HCT116 (cell line): ENCODE data around the gene SGTB. TPM values are rescaled to one million over a fixed set of nuclear protein-coding genes. Genes with fewer than 3 reads are reported as not detected.

Experiments used
- ATAC-seq: fragments of 200-7000 bp; cut with Tn5 transposase; 2 replicates; pipeline ENCODE4 v1.9.1; 2020; ENCODE audit warnings: mild to moderate bottlenecking, moderate library complexity
- BruUV-seq: library from RNA; stranded (reverse); fragments of 400-500 nt; replicated peaks from 2 replicates; lab custom pipeline; 2021; lab: Mats Ljungman, UMichigan
- CTCF ChIA-PET: fragments of 300-600 bp; sonication (Branson Sonifier 250); formaldehyde crosslinking; loops from one replicate; lab custom pipeline; 2021; ENCODE audit warnings: antibody characterized with exemption; lab: Charles Lee
- POLR2A ChIA-PET: fragments of 300-600, 350-600 bp; sonication (Branson Sonifier 250); formaldehyde crosslinking; loops from one replicate; lab custom pipeline; 2021; ENCODE audit warnings: antibody characterized with exemption; lab: Charles Lee
- RAD21 ChIA-PET, 2 experiments: fragments of 300-600 bp; sonication (Branson Sonifier 250); formaldehyde crosslinking; loops; one replicate each; lab custom pipeline; 2023; ENCODE audit warnings: low total read pairs in 2 of 2; ENCODE audit not compliant: uncharacterized antibody in 2 of 2, unreplicated experiment in 2 of 2, low non-redundant PET in 1 of 2; lab: Charles Lee
- DNase-seq: peaks from one replicate; pipeline ENCODE4 v3.0.0-alpha.2; 2010; ENCODE audit warnings: low read depth, low spot score
- H2AFZ ChIP-seq: fragments of 200-600 bp; shearing (Covaris generic), sonication (generic); 2 replicates; pipeline ENCODE4 v1.6.1; 2017; ENCODE audit warnings: low read depth, mixed run types, mixed read lengths, antibody characterized with exemption, low read length; ENCODE audit not compliant: poor library complexity, severe bottlenecking
- H3K27ac ChIP-seq: 2 replicates; pipeline ENCODE4 v1.5.1; 2012; ENCODE audit warnings: low read depth, low read length
- H3K27me3 ChIP-seq: fragments of 200-600 bp; sonication (generic); 2 replicates; pipeline ENCODE4 v1.6.1; 2016; ENCODE audit warnings: mixed run types, low read length, mixed read lengths; ENCODE audit not compliant: insufficient read depth
- H3K36me3 ChIP-seq, 2 experiments: fragments of 200-500 bp in 1 of 2; fragments of 200-600 bp in 1 of 2; sonication (Bioruptor generic) in 1 of 2; sonication (generic) in 1 of 2; 2 replicates each; pipeline versions ENCODE4 v1.5.1 to v1.6.1; 2014 to 2016; ENCODE audit warnings: low read length in 2 of 2, inconsistent platforms in 1 of 2, mixed read lengths in 1 of 2, mixed run types in 1 of 2; ENCODE audit not compliant: insufficient read depth in 2 of 2, control insufficient read depth in 1 of 2
- H3K4me1 ChIP-seq, 2 experiments: fragments of 200-600 bp in 1 of 2; sonication (generic) in 1 of 2; 2 replicates each; pipeline versions ENCODE4 v1.5.1 to v1.6.1; 2012 to 2017; ENCODE audit warnings: low read length in 2 of 2, inconsistent platforms in 1 of 2, mild to moderate bottlenecking in 1 of 2, mixed read lengths in 1 of 2, mixed run types in 1 of 2, moderate library complexity in 1 of 2; ENCODE audit not compliant: insufficient read depth in 2 of 2, control insufficient read depth in 1 of 2
- H3K4me2 ChIP-seq: fragments of 200-600 bp; sonication (generic); 2 replicates; pipeline ENCODE4 v1.6.1; 2017; ENCODE audit warnings: mixed run types, low read length, mixed read lengths
- H3K4me3 ChIP-seq, 2 experiments: fragments of 200-600 bp in 1 of 2; sonication (generic) in 1 of 2; replicated peaks in 1 of 2; 2 replicates each; pipeline ENCODE4 v1.5.1; 2011 to 2016; ENCODE audit warnings: low read length in 2 of 2, control low read depth in 1 of 2, low read depth in 1 of 2, mild to moderate bottlenecking in 1 of 2, mixed read lengths in 1 of 2, mixed run types in 1 of 2
- H3K79me2 ChIP-seq: fragments of 200-600 bp; sonication (generic); 2 replicates; pipeline ENCODE4 v1.6.1; 2017; ENCODE audit warnings: mild to moderate bottlenecking, mixed run types, low read length, moderate library complexity, mixed read lengths; ENCODE audit not compliant: insufficient read depth
- H3K9ac ChIP-seq: fragments of 200-600 bp; sonication (generic); 2 replicates; pipeline ENCODE4 v1.6.1; 2016; ENCODE audit warnings: low read length, mixed read lengths
- H3K9me2 ChIP-seq: fragments of 200-600 bp; sonication (generic), shearing (Covaris generic); 2 replicates; pipeline ENCODE4 v1.6.1; 2017; ENCODE audit warnings: mixed run types, mild to moderate bottlenecking, moderate library complexity; ENCODE audit not compliant: insufficient read depth
- H3K9me3 ChIP-seq, 2 experiments: fragments of 200-500 bp in 1 of 2; fragments of 200-600 bp in 1 of 2; sonication (Bioruptor generic) in 1 of 2; sonication (generic) in 1 of 2; 2 replicates each; pipeline ENCODE4 v1.6.1; 2014 to 2017; ENCODE audit warnings: low read length in 2 of 2, mixed read lengths in 2 of 2, inconsistent platforms in 1 of 2, low read depth in 1 of 2, mild to moderate bottlenecking in 1 of 2, mixed run types in 1 of 2, moderate library complexity in 1 of 2; ENCODE audit not compliant: control insufficient read depth in 1 of 2, insufficient read depth in 1 of 2
- H4K20me1 ChIP-seq: fragments of 200-600 bp; sonication (generic), shearing (Covaris generic); 2 replicates; pipeline ENCODE4 v1.6.1; 2017; ENCODE audit warnings: mixed run types, mild to moderate bottlenecking, moderate library complexity; ENCODE audit not compliant: insufficient read depth
- CBX3 ChIP-seq: IDR thresholded peaks from 2 replicates; pipeline ENCODE4 v1.6.1; 2012; ENCODE audit warnings: low read depth
- EGR1 ChIP-seq: IDR thresholded peaks from 2 replicates; pipeline ENCODE4 v1.6.1; 2012; ENCODE audit warnings: low read depth
- ELF1 ChIP-seq: IDR thresholded peaks from 2 replicates; pipeline ENCODE4 v1.6.1; 2012; ENCODE audit warnings: low read depth, borderline replicate concordance
- EZH2 ChIP-seq: fragments of 200-600 bp; sonication (generic); IDR thresholded peaks from 2 replicates; pipeline ENCODE4 v1.6.1; 2017; ENCODE audit warnings: antibody characterized with exemption, mixed run types
- EZH2phosphoT487 ChIP-seq: fragments of 200-600 bp; IDR thresholded peaks from 2 replicates; pipeline ENCODE4 v1.6.1; 2018; ENCODE audit warnings: antibody characterized with exemption, borderline replicate concordance
- FOSL1 ChIP-seq: IDR thresholded peaks from 2 replicates; pipeline ENCODE4 v1.6.1; 2012; ENCODE audit warnings: low read depth
- POLR2A ChIP-seq: IDR thresholded peaks from 2 replicates; pipeline ENCODE4 v1.7.0; 2011; ENCODE audit warnings: borderline replicate concordance; ENCODE audit not compliant: insufficient read depth, insufficient read length; ENCODE audit errors: extremely low read depth
- POLR2AphosphoS5 ChIP-seq: IDR thresholded peaks from 2 replicates; pipeline ENCODE4 v1.6.1; 2011; ENCODE audit warnings: mild to moderate bottlenecking, low read depth, low read length, moderate library complexity
- RAD21 ChIP-seq: IDR thresholded peaks from 2 replicates; pipeline ENCODE4 v1.6.1; 2012; ENCODE audit warnings: low read depth, mild to moderate bottlenecking
- SIN3A ChIP-seq: IDR thresholded peaks from 2 replicates; pipeline ENCODE4 v1.6.1; 2012; ENCODE audit warnings: low read depth
- SRF ChIP-seq: IDR thresholded peaks from 2 replicates; pipeline ENCODE4 v1.6.1; 2012; ENCODE audit warnings: low read depth
- TCF7L2 ChIP-seq: IDR thresholded peaks from 2 replicates; pipeline ENCODE4 v1.7.0; 2011; ENCODE audit warnings: borderline replicate concordance, inconsistent platforms; ENCODE audit not compliant: insufficient read depth, insufficient read length; ENCODE audit errors: extremely low read depth
- YY1 ChIP-seq: IDR thresholded peaks from 2 replicates; pipeline ENCODE4 v1.6.1; 2011; ENCODE audit warnings: low read length, low read depth, moderate library complexity, mild to moderate bottlenecking; ENCODE audit not compliant: insufficient replicate concordance; ENCODE audit errors: extremely low read depth
- ZFX ChIP-seq: fragments of 450-650 bp; IDR thresholded peaks from 2 replicates; pipeline ENCODE4 v1.6.1; 2017
- ZNF274 ChIP-seq: fragments of 200-500 bp; sonication (Bioruptor generic); IDR thresholded peaks from 2 replicates; pipeline ENCODE4 v1.6.1; 2014; ENCODE audit warnings: mild to moderate bottlenecking, low read depth, low read length, inconsistent platforms
- intact Hi-C: fragments of 100-400 bp; cut with micrococcal nuclease; formaldehyde crosslinking; loops from 2 replicates; pipeline ENCODE4 v1.10.0; 2022
- total RNA-seq: library from RNA; stranded (reverse); gene quantifications from one replicate; pipeline ENCODE4 v1.2.1, GENCODE V29; 2021; ENCODE audit not compliant: unreplicated experiment
- TF ChIP-seq, protein P1 (sequence below): IDR thresholded peaks from 2 replicates; pipeline ENCODE4 v1.6.1; 2012; ENCODE audit warnings: low read depth
- TF ChIP-seq, protein P2 (sequence below): IDR thresholded peaks from 2 replicates; pipeline ENCODE4 v1.6.1; 2012

Gene SGTB
- total RNA-seq, 1 experiment from 2014 or later, result 12.6 TPM

DNA sequence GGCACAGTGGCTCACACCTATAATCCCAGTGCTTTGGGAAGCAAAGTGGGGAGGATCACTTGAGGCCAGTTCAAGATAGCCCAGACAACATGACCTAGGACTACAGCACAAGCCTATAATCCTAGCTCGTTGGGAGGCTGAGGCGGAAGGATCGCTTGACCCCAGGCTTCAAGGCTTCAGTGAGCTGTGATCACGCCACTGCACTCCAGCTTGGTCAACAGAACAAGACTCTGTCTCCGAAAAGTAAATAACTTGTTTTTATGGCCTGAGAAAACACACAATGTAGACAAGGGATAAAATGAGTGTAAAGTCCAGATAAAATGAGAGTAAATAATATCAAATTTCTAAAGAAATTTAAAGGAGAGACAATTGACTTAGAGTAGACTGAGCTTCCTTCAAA, 70.8 kb downstream of the SGTB start:
- no peaks in the 10 kb centered on the region for H3K4me1 ChIP-seq
- no peak overlapping the region for H2AFZ ChIP-seq
- H4K20me1 ChIP-seq, result no peaks in the 10 kb centered on the region
- RAD21 ChIA-PET, result no interaction called here
- H3K27ac ChIP-seq, result no peak overlapping the region
- no peaks in the 10 kb centered on the region for H3K9me3 ChIP-seq
- TF ChIP-seq EGR1 (no peak), ZNF274 (no peak), CBX3 (no peak), RAD21 (no peak), POLR2A (no peak), ZFX (no peak), EZH2 (no peak), TCF7L2 (no peak), POLR2AphosphoS5 (no peak), SRF (no peak), EZH2phosphoT487 (no peak), FOSL1 (no peak), SIN3A (no peak), ELF1 (no peak), YY1 (no peak)
- TF ChIP-seq, protein P1, sequence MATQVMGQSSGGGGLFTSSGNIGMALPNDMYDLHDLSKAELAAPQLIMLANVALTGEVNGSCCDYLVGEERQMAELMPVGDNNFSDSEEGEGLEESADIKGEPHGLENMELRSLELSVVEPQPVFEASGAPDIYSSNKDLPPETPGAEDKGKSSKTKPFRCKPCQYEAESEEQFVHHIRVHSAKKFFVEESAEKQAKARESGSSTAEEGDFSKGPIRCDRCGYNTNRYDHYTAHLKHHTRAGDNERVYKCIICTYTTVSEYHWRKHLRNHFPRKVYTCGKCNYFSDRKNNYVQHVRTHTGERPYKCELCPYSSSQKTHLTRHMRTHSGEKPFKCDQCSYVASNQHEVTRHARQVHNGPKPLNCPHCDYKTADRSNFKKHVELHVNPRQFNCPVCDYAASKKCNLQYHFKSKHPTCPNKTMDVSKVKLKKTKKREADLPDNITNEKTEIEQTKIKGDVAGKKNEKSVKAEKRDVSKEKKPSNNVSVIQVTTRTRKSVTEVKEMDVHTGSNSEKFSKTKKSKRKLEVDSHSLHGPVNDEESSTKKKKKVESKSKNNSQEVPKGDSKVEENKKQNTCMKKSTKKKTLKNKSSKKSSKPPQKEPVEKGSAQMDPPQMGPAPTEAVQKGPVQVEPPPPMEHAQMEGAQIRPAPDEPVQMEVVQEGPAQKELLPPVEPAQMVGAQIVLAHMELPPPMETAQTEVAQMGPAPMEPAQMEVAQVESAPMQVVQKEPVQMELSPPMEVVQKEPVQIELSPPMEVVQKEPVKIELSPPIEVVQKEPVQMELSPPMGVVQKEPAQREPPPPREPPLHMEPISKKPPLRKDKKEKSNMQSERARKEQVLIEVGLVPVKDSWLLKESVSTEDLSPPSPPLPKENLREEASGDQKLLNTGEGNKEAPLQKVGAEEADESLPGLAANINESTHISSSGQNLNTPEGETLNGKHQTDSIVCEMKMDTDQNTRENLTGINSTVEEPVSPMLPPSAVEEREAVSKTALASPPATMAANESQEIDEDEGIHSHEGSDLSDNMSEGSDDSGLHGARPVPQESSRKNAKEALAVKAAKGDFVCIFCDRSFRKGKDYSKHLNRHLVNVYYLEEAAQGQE, result no peak
- TF ChIP-seq, protein P2, sequence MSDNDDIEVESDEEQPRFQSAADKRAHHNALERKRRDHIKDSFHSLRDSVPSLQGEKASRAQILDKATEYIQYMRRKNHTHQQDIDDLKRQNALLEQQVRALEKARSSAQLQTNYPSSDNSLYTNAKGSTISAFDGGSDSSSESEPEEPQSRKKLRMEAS, result no peak
- TF ChIP-seq, all 23 proteins: peak for 0
- ChIA-PET POLR2A (no interaction called here), CTCF (interaction anchor here (1.1 kb wide), 1 partner anchor 14 kb away, joined by 5 read pairs; no protein-coding TSS in a partner anchor)
- Histone ChIP-seq H3K27me3 (no peaks in the 10 kb centered on the region), H3K79me2 (no peaks in the 10 kb centered on the region), H3K9me2 (no peaks in the 10 kb centered on the region), H3K4me3 (no peak overlapping the region), H3K9ac (no peak overlapping the region), H3K36me3 (no peaks in the 10 kb centered on the region), H3K4me2 (no peak overlapping the region)
- intact Hi-C loops, result no loop called here
- ATAC-seq (no peak), DNase-seq (no peak)
- no TSS peak for BruUV-seq
